Measurements from ENCODE around the gene SLC16A7.

DNA sequence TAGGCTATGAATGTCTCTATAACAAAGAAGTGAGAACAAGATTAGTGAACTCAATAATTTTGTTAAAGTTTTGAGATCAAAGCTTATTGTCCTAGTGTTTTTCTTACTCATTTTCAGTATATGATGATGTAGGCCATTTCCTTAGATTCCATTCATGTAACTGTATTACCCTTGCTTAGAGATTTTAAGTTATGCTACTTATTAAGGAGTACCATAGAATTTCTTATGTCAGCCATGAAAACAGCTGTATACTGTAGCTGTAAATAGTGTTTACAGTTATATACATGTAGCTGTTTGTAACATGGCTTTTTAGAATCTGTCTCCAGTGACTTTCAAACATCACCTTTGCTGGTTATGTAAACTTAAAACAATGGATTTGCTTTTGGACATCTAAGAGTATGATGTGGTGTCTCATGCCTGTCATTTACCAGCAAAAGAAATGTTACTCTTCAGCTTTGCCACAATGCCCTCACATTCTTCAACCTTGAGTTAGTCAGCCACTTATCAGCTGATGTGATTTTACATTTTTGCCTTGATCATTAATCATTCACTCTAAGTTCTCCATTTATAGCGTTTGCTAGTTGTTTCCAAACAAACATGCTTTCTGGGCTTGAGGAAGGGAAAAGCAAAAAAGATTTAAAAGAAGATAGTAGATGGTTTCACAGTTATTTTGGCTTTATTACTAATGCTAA lies 55.5 kb downstream of the SLC16A7 start:
- TF ChIP-seq POLR2AphosphoS5 (IDR thresholded peaks at IDR 0.05; ENCODE audit: low read depth, low read length): no peak
- no peak for TF ChIP-seq POLR2A (IDR thresholded peaks at IDR 0.05; ENCODE audit: low read depth, low read length)
- no peak for TF ChIP-seq TAF1 (IDR thresholded peaks at IDR 0.05; ENCODE audit: low read depth, low read length)
- no peak for TF ChIP-seq SPI1 (IDR thresholded peaks at IDR 0.05; ENCODE audit: low read depth, low read length)
- no peak for TF ChIP-seq PAX5 (IDR thresholded peaks at IDR 0.05; ENCODE audit: insufficient read depth, low read length, severe bottlenecking)
- no peak for TF ChIP-seq POU2F2 (IDR thresholded peaks at IDR 0.05; ENCODE audit: low read depth, low read length)
